K562 (cell line): ENCODE data around the gene ATPAF2. TPM values are rescaled to one million over a fixed set of nuclear protein-coding genes. Genes with fewer than 3 reads are reported as not detected.

Source experiments
- ATAC-seq: fragments of 200-7000 bp; cut with Tn5 transposase; 3 replicates; pipeline ENCODE4 v1.9.1; 2020; ENCODE audit warnings: moderate library complexity
- BruUV-seq: library from RNA; stranded (reverse); fragments of 400-500 nt; replicated peaks from 2 replicates; lab custom pipeline; 2021; lab: Mats Ljungman, UMichigan
- CTCF ChIA-PET: fragments of 300-600 bp; formaldehyde crosslinking; extraction: SDS; loops from one replicate; lab custom pipeline; 2021; ENCODE audit warnings: low intra/inter-chr PET ratio; lab: Yijun Ruan, JAX
- POLR2A ChIA-PET: fragments of 300-600, 350-650 bp; sonication (Branson Sonifier 250); formaldehyde crosslinking; extraction: SDS; loops from one replicate; lab custom pipeline; 2021; ENCODE audit warnings: antibody characterized with exemption, inconsistent platforms; lab: Yijun Ruan, JAX
- DNase-seq, 4 experiments: peaks; one replicate each; pipeline versions ENCODE4 v3.0.0 to v3.0.0-alpha.2; 2011 to 2018; ENCODE audit warnings: low spot score in 3 of 4, mixed read lengths in 3 of 4; ENCODE audit errors: extremely low read depth in 1 of 4
- FAIRE-seq: peaks from 2 replicates; lab custom pipeline; 2011; peaks lifted over from hg19 to GRCh38; lab: Jason Lieb, UNC
- H2AFZ ChIP-seq: 2 replicates; pipeline ENCODE4 v1.6.0; 2011; ENCODE audit warnings: low read depth, low read length, control low read depth, inconsistent platforms
- H3K27ac ChIP-seq: fragments of 200-600 bp; 3 replicates; pipeline ENCODE4 v1.8.0; 2011; ENCODE audit warnings: low read depth, mild to moderate bottlenecking, control low read depth, inconsistent platforms, low read length, moderate library complexity, mixed read lengths; ENCODE audit errors: extremely low read depth
- H3K27me3 ChIP-seq, 2 experiments: fragments of 300-600 bp in 1 of 2; 2 replicates in 1 of 2; 3 replicates in 1 of 2; pipeline versions ENCODE4 v1.6.0 to v1.8.0; 2011; ENCODE audit warnings: inconsistent platforms in 2 of 2, low read length in 2 of 2, mild to moderate bottlenecking in 1 of 2, mixed read lengths in 1 of 2, moderate library complexity in 1 of 2; ENCODE audit not compliant: control insufficient read depth in 2 of 2, insufficient read depth in 2 of 2
- H3K36me3 ChIP-seq: fragments of 300-600 bp; 3 replicates; pipeline ENCODE4 v1.8.0; 2011; ENCODE audit warnings: mild to moderate bottlenecking, low read length, inconsistent platforms; ENCODE audit not compliant: control insufficient read depth, insufficient read depth
- H3K4me1 ChIP-seq, 2 experiments: fragments of 200-600 bp in 1 of 2; replicated peaks in 1 of 2; 2 replicates in 1 of 2; 3 replicates in 1 of 2; pipeline versions ENCODE4 v1.5.1 to v1.8.0; 2011; ENCODE audit warnings: inconsistent platforms in 2 of 2, low read length in 2 of 2, mild to moderate bottlenecking in 1 of 2, mixed read lengths in 1 of 2, moderate library complexity in 1 of 2; ENCODE audit not compliant: control insufficient read depth in 2 of 2, insufficient read depth in 2 of 2
- H3K4me2 ChIP-seq: 2 replicates; pipeline ENCODE4 v1.6.1; 2011; ENCODE audit warnings: low read length, control low read depth, inconsistent platforms, mixed read lengths; ENCODE audit not compliant: insufficient read depth
- H3K4me3 ChIP-seq: fragments of 200-600 bp; sonication (generic), shearing (Covaris generic); 2 replicates; pipeline ENCODE4 v1.5.1; 2016; ENCODE audit warnings: control low read depth, inconsistent platforms
- H3K79me2 ChIP-seq: fragments of 200-600 bp; 3 replicates; pipeline ENCODE4 v1.8.0; 2011; ENCODE audit warnings: low read length, inconsistent platforms; ENCODE audit not compliant: control insufficient read depth, insufficient read depth
- H3K9ac ChIP-seq, 2 experiments: 2 replicates each; pipeline versions ENCODE4 v1.6.0 to v1.6.1; 2011; ENCODE audit warnings: low read depth in 2 of 2, low read length in 2 of 2, control low read depth in 1 of 2, inconsistent platforms in 1 of 2, mild to moderate bottlenecking in 1 of 2, mixed read lengths in 1 of 2; ENCODE audit not compliant: insufficient read depth in 1 of 2
- H3K9me1 ChIP-seq: one replicate; pipeline ENCODE4 v1.6.0; 2011; ENCODE audit warnings: inconsistent platforms, mild to moderate bottlenecking, low read length, moderate library complexity; ENCODE audit not compliant: control insufficient read depth, insufficient read depth
- H3K9me3 ChIP-seq: replicated peaks from 2 replicates; pipeline ENCODE4 v1.5.1; 2011; ENCODE audit warnings: low read depth, low read length, inconsistent platforms; ENCODE audit not compliant: control insufficient read depth, insufficient read depth
- H4K20me1 ChIP-seq: replicated peaks from 2 replicates; pipeline ENCODE4 v1.6.1; 2011; ENCODE audit warnings: low read length, inconsistent platforms, mixed read lengths; ENCODE audit not compliant: control insufficient read depth, insufficient read depth
- CCAR2 ChIP-seq: fragments of 200-400 bp; formaldehyde crosslinking; IDR thresholded peaks from 2 replicates; pipeline ENCODE4 v1.6.1; 2017; ENCODE audit warnings: mild to moderate bottlenecking, low read depth, low read length
- HDAC3 ChIP-seq: fragments of 450-650 bp; IDR thresholded peaks from 2 replicates; pipeline ENCODE4 v1.6.1; 2018; ENCODE audit warnings: borderline replicate concordance, mild to moderate bottlenecking, moderate library complexity; ENCODE audit not compliant: partially characterized antibody
- MTA3 ChIP-seq: fragments of 450-650 bp; formaldehyde crosslinking; IDR thresholded peaks from 2 replicates; pipeline ENCODE4 v1.6.1; 2017; ENCODE audit warnings: mild to moderate bottlenecking, borderline replicate concordance
- SIN3A ChIP-seq, 2 experiments: fragments of 150-350 bp in 1 of 2; IDR thresholded peaks; 2 replicates each; pipeline ENCODE4 v1.6.1; 2011 to 2016; ENCODE audit warnings: borderline replicate concordance in 2 of 2, low read depth in 2 of 2, low read length in 2 of 2, mild to moderate bottlenecking in 2 of 2, moderate library complexity in 2 of 2; ENCODE audit not compliant: control insufficient read depth in 1 of 2
- ZNF707 ChIP-seq: fragments of 250-450 bp; sonication (Bioruptor Pico); conservative IDR thresholded peaks from 2 replicates; pipeline ENCODE4 v1.8.0; 2022; ENCODE audit warnings: inconsistent platforms, mild to moderate bottlenecking, moderate library complexity
- WGBS: fragments of 100-300 bp; shearing (Covaris generic); methylation state at CpG from one replicate; pipeline ENCODE4 v1.1.6; 2016; ENCODE audit warnings: low coverage, mixed read lengths; ENCODE audit not compliant: insufficient coverage; ENCODE audit errors: missing lambda C conversion rate; 5-methylcytosine and 5-hydroxymethylcytosine counted together
- in situ Hi-C: fragments of 300-500 bp; cut with MboI; formaldehyde crosslinking; loops from 4 replicates; pipeline ENCODE4 v1.15.0; 2018; ENCODE audit warnings: inconsistent platforms, mixed read lengths
- intact Hi-C: fragments of 100-400 bp; cut with micrococcal nuclease; formaldehyde crosslinking; loops from 2 replicates; pipeline ENCODE4 v1.14.2; 2022
- polyA plus RNA-seq, 8 experiments: library from polyadenylated mRNA; depleted of rRNA in 4 of 8; stranded (reverse) in 5 of 8; unstranded in 3 of 8; fragments of >200 nt; fragmentation: Nextera tagmentation in 2 of 8; fragmentation: Illumina TruSeq in 1 of 8; extraction: Ambion mirVana in 2 of 8; extraction: Trizol in 1 of 8; gene quantifications; 2 replicates each; pipeline versions ENCODE4 v1.2.1 to v1.2.3, GENCODE V29; 2011 to 2014; ENCODE audit warnings: inconsistent platforms in 1 of 8, missing spikeins in 1 of 8
- total RNA-seq, 7 experiments: library from RNA; depleted of rRNA in 6 of 7; stranded (reverse); fragments of >200 nt in 6 of 7; fragmentation: Illumina TruSeq in 2 of 7; extraction: Trizol in 2 of 7; gene quantifications; 2 replicates each; pipeline versions ENCODE4 v1.2.1 to v1.2.3, GENCODE V29; 2011 to 2021; ENCODE audit warnings: low replicate concordance in 1 of 7
- TF ChIP-seq, protein P1 (sequence below): sonication (generic); formaldehyde crosslinking; IDR thresholded peaks from 2 replicates; pipeline ENCODE4 v1.8.1; 2022; ENCODE audit warnings: missing genetic modification reagents
- TF ChIP-seq, protein P2 (sequence below): fragments of 450-650 bp; IDR thresholded peaks from 2 replicates; pipeline ENCODE4 v1.6.1; 2016; ENCODE audit warnings: mild to moderate bottlenecking, moderate library complexity
- TF ChIP-seq, protein P3 (sequence below): fragments of 450-650 bp; IDR thresholded peaks from 2 replicates; pipeline ENCODE4 v1.6.1; 2016

The ATPAF2 gene
- total and polyA plus RNA-seq, 9 of the 15 experiments (the other 6 are each of a cell fraction or from before 2014, with no cell fraction given) = 2.1 to 19.2 (median 11.3) TPM

DNA sequence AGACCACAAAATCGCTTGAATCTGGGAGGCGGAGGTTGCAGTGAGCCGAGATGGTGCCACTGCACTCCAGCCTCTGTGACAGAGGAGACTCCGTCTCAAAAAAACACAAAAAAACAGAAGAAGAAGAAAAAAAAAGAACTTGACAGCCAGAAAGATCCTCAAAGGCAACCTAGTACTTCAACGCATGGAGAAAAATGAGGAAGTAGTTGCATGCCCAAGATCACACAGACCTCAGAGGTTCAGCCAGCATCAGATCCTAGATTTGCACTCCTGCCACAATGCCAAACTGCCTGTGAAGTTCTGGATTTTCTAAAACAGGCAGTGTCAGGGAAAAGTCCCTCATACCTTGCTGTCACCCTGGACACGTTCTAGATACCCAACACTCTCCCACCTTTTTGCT, 1.5 kb downstream of the ATPAF2 start:
- no peak overlapping the region for H3K27ac ChIP-seq
- in situ Hi-C loops = no loop called here
- FAIRE-seq (no peak), DNase-seq (no peak), ATAC-seq (no peak)
- H2AFZ ChIP-seq = no peak overlapping the region
- no peaks in the 10 kb centered on the region for H3K27me3 ChIP-seq
- intact Hi-C loops = loop anchor here (5.0 kb wide), 1 partner anchor 355 kb away; the partner anchor contains the start of gene RAI1
- H3K9ac ChIP-seq = no peak overlapping the region
- H3K79me2 ChIP-seq = peaks cover 60% of the 10 kb centered on the region
- no peaks in the 10 kb centered on the region for H3K9me3 ChIP-seq
- ChIA-PET CTCF (no interaction called here), POLR2A (interaction anchor here (0.8 to 1.0 kb wide), 2 partner anchors 38 to 222 kb away, joined by 3 read pairs; no protein-coding TSS in a partner anchor)
- no peaks in the 10 kb centered on the region for H3K36me3 ChIP-seq
- H3K4me2 ChIP-seq = peak overlapping the region; percentile 39
- WGBS = 62% methylated on average over 4 of the region's 6 CpGs
- H3K4me1 ChIP-seq = peaks cover 24 to 33% of the 10 kb centered on the region in 2 experiments; a peak in 4 of 5 replicates
- BruUV-seq = no TSS peak
- no peak overlapping the region for H3K4me3 ChIP-seq
- no peaks in the 10 kb centered on the region; the same call in 1 of the 2 replicates for H4K20me1 ChIP-seq
- H3K9me1 ChIP-seq = no peaks in the 10 kb centered on the region
- TF ChIP-seq, protein P1, sequence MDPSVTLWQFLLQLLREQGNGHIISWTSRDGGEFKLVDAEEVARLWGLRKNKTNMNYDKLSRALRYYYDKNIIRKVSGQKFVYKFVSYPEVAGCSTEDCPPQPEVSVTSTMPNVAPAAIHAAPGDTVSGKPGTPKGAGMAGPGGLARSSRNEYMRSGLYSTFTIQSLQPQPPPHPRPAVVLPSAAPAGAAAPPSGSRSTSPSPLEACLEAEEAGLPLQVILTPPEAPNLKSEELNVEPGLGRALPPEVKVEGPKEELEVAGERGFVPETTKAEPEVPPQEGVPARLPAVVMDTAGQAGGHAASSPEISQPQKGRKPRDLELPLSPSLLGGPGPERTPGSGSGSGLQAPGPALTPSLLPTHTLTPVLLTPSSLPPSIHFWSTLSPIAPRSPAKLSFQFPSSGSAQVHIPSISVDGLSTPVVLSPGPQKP (CRISPR knock-in tag) = no peak
- TF ChIP-seq, protein P2, sequence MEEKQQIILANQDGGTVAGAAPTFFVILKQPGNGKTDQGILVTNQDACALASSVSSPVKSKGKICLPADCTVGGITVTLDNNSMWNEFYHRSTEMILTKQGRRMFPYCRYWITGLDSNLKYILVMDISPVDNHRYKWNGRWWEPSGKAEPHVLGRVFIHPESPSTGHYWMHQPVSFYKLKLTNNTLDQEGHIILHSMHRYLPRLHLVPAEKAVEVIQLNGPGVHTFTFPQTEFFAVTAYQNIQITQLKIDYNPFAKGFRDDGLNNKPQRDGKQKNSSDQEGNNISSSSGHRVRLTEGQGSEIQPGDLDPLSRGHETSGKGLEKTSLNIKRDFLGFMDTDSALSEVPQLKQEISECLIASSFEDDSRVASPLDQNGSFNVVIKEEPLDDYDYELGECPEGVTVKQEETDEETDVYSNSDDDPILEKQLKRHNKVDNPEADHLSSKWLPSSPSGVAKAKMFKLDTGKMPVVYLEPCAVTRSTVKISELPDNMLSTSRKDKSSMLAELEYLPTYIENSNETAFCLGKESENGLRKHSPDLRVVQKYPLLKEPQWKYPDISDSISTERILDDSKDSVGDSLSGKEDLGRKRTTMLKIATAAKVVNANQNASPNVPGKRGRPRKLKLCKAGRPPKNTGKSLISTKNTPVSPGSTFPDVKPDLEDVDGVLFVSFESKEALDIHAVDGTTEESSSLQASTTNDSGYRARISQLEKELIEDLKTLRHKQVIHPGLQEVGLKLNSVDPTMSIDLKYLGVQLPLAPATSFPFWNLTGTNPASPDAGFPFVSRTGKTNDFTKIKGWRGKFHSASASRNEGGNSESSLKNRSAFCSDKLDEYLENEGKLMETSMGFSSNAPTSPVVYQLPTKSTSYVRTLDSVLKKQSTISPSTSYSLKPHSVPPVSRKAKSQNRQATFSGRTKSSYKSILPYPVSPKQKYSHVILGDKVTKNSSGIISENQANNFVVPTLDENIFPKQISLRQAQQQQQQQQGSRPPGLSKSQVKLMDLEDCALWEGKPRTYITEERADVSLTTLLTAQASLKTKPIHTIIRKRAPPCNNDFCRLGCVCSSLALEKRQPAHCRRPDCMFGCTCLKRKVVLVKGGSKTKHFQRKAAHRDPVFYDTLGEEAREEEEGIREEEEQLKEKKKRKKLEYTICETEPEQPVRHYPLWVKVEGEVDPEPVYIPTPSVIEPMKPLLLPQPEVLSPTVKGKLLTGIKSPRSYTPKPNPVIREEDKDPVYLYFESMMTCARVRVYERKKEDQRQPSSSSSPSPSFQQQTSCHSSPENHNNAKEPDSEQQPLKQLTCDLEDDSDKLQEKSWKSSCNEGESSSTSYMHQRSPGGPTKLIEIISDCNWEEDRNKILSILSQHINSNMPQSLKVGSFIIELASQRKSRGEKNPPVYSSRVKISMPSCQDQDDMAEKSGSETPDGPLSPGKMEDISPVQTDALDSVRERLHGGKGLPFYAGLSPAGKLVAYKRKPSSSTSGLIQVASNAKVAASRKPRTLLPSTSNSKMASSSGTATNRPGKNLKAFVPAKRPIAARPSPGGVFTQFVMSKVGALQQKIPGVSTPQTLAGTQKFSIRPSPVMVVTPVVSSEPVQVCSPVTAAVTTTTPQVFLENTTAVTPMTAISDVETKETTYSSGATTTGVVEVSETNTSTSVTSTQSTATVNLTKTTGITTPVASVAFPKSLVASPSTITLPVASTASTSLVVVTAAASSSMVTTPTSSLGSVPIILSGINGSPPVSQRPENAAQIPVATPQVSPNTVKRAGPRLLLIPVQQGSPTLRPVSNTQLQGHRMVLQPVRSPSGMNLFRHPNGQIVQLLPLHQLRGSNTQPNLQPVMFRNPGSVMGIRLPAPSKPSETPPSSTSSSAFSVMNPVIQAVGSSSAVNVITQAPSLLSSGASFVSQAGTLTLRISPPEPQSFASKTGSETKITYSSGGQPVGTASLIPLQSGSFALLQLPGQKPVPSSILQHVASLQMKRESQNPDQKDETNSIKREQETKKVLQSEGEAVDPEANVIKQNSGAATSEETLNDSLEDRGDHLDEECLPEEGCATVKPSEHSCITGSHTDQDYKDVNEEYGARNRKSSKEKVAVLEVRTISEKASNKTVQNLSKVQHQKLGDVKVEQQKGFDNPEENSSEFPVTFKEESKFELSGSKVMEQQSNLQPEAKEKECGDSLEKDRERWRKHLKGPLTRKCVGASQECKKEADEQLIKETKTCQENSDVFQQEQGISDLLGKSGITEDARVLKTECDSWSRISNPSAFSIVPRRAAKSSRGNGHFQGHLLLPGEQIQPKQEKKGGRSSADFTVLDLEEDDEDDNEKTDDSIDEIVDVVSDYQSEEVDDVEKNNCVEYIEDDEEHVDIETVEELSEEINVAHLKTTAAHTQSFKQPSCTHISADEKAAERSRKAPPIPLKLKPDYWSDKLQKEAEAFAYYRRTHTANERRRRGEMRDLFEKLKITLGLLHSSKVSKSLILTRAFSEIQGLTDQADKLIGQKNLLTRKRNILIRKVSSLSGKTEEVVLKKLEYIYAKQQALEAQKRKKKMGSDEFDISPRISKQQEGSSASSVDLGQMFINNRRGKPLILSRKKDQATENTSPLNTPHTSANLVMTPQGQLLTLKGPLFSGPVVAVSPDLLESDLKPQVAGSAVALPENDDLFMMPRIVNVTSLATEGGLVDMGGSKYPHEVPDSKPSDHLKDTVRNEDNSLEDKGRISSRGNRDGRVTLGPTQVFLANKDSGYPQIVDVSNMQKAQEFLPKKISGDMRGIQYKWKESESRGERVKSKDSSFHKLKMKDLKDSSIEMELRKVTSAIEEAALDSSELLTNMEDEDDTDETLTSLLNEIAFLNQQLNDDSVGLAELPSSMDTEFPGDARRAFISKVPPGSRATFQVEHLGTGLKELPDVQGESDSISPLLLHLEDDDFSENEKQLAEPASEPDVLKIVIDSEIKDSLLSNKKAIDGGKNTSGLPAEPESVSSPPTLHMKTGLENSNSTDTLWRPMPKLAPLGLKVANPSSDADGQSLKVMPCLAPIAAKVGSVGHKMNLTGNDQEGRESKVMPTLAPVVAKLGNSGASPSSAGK = no peak
- TF ChIP-seq SIN3A (IDR thresholded peaks at IDR 0.05; ENCODE audit: borderline replicate concordance in 2 of 2, control insufficient read depth in 1 of 2, low read depth in 2 of 2, low read length in 2 of 2) = no peak
- TF ChIP-seq, protein P3, sequence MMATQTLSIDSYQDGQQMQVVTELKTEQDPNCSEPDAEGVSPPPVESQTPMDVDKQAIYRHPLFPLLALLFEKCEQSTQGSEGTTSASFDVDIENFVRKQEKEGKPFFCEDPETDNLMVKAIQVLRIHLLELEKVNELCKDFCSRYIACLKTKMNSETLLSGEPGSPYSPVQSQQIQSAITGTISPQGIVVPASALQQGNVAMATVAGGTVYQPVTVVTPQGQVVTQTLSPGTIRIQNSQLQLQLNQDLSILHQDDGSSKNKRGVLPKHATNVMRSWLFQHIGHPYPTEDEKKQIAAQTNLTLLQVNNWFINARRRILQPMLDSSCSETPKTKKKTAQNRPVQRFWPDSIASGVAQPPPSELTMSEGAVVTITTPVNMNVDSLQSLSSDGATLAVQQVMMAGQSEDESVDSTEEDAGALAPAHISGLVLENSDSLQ = no peak
- TF ChIP-seq ZNF707 (CRISPR knock-in tag) = no peak
- TF ChIP-seq CCAR2 = no peak
- TF ChIP-seq MTA3 = no peak
- TF ChIP-seq HDAC3 = no peak
